ENCODE measurements around the gene MED7.
"Not testable (repeated sequence)": the region's sequence is repeated elsewhere in the genome, so short reads cannot be mapped to it uniquely, and the experiment has no call there.

The MED7 gene

GRCh38 chr5:157142317-157143126 is at the start of gene MED7:
MED7 (minus strand) TSS chr5:157142865; CDS start chr5:157139431, 3,434 bp downstream.
- DNase-seq: peak; percentile 98

- DNase-seq: no peak
Measured at GRCh38 chr5:157189223-157189622, 46.6 kb upstream of the MED7 start.

DNA sequence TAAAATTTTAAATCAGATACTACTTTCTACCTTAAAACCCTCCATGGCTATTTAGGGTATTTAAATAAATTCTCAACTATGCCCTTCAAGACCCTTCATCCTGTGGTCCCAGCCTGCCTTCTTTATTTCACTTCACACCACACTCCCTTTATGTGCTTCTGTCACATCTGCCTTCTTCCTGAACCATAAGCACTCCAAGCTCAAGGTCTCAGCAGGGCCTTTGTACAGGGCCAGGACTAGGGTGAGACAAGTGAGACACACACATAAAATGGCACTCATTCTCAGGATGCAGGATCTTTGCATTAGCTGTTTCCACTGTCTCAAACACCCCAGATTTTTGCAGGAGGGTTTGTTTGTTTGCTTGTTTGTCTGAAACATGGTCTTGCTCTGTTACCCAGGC is 45.6 kb upstream of the MED7 start:
- no peak for DNase-seq

GRCh38 chr5:157187046-157187754 is 44.5 kb upstream of the MED7 start:
- no peak for DNase-seq

GRCh38 chr5:157186309-157187045 is 43.8 kb upstream of the MED7 start:
- DNase-seq: no peak

- DNase-seq: not testable (repeated sequence)
Measured at GRCh38 chr5:157185122-157185521, 42.5 kb upstream of the MED7 start.

- DNase-seq: no peak
Measured at GRCh38 chr5:157184117-157184670, 41.5 kb upstream of the MED7 start.

DNA sequence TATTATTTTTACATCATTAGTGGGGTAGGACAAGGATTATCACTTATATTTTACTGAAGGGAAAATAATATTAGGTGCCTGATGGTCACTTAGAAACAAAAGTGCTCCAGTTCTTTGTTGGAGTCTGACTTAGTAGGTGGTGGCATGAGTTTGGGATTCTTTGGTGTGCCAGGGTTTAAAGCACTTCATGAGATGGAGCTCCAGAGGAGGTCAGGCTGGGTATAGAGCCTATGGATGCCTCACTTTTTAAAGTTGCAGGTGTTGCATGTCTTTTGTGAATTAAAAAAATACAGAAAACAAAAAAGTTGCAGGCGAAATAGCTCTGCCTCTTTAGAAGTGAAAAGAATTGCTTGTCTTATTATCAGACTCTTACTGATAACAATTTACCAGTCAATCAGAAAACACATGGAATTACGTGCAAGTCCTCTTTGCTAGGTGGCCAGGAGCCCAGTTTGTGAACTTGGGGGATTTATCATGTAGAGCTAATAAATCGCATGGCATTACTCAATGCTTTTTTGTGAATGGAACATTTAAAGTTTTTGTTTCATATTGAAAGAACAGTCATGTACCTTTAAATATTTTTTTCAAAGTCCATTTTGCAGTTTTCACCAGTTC is 39.6 kb upstream of the MED7 start:
- DNase-seq: no peak

DNA sequence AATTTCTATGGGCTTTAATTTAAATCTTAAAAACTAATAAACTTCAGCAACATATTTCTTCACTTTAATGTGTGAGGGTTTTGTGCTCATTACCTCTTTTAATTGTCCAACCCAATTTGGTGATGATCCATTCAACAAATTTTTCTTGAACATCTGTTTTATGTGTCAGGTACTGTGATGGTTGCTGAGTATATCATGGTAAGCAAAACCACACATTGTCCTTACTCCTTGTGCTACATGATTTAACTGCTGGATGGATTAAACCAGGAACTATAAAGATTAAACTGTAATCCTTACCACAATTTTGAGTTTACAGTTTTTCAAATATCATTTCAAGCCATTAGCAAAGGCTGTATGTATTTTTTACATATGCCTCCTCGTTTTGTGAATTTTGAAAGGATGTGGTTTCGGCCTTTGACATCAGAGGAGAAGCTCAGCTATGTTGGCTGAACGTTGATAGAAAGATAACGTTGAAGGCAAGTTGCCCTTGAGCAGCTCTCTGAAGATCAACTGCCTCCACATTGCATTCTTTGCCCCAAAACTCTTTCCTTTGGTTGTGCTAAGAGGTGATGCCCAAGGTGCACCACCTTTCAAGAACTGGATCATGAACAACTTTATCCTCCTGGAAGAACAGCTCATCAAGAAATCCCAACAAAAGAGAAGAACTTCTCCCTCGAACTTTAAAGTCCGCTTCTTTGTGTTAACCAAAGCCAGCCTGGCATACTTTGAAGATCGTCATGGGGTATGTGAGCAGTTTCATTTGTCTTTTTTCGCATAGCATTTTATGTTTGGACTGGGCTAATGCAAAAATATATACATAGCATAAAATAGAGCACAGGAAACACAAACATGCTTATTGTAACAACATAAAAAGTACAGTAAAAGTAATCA is 38.0 kb upstream of the MED7 start, which contains the start of gene ITK:
Gene ITK (plus strand): TSS at position 467 of the 891 bp plus-strand sequence. CDS start 138 bp downstream, at position 605.
- no peak for DNase-seq

DNA sequence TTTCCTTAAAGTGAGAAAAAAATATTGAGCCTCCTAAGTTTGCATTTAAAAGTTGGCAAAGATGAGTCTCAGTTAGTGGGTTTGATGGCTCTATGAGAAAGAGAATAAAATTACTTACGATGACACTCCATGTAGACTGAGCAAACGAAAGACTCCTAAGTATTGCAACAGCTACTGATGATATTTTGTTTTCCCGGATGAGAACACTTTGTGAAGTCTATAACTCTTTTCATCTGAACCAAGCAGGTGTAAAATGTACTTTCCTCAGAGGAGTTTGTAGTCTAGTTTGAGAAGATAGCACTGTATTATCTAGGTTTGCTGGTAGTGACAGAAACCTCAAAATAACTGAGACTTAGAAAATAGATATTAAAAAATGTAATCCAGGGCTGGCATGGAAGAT is 36.3 kb upstream of the MED7 start:
- no peak for DNase-seq

- no peak for DNase-seq
Measured at GRCh38 chr5:157177953-157178352, 35.3 kb upstream of the MED7 start.

- DNase-seq: no peak
Measured at GRCh38 chr5:157175071-157175612, 32.5 kb upstream of the MED7 start.

- no peak for DNase-seq
Measured at GRCh38 chr5:157172403-157172802, 29.7 kb upstream of the MED7 start.

DNA sequence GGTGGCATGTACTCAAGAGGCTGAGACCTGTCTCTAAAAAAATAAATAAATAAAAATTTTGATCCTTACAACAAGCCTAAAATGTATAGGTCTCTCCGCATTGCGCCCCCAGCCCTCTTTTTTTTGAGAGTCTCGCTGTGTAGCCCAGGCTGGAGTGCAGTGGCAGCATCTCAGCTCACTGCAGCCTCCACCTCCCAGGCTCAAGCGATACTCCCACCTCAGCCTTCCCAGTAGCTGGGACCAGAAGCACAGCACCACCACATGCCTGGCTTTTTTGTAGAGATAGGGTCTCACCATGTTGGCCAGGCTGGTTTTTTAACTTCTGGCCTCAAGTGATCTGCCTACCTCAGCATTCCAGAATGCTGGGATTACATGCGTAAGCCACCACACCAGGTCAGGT is 25.6 kb upstream of the MED7 start:
- no peak for DNase-seq

- DNase-seq: no peak
Measured at GRCh38 chr5:157167214-157167621, 24.6 kb upstream of the MED7 start.

DNA sequence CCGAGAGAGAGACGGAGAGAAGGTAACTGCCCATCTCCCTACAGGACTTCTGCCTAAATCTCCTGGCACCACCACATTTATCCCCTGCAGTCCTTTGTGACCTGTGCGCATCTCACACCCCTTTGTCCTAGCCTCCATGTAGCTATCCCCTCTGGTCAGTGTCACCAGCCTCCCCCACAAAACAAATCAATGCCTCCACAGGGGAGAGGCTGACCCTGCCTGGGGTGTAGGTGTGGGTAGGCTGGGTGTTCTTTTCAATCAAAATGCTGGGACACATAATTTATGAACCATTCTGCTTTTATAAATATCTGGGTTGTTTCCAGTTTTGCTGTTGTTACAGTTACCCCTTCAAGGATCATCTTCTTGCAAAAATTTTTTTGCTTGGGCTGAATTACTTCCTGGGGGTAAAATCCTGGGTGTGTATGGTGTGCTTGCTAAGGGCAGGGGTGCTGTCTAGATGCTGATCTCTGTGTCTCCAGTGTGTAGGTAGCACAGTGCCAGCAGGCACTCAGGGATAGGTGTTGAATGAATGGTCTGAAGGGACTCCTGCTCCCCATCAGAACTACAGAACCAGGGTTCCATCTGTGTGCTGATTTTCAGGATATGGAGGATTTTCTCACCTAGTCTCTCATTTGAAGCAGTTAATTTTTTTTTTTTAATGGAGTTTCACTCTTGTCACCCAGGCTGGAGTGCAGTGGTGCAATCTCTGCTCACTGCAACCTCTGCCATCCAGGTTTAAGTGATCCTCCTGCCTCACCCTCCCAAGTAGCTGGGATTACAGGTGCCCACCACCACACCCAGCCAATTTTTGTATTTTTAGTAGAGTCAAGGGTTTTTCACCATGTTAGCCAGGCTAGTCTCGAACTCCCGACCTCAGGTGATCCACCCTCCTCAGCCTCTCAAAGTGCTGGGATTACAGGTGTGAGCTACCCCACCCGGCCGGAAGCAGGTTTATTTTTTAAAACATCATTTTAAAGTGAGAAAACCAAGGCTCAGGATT is 23.8 kb upstream of the MED7 start, which contains the start of gene GARIN3:
Gene GARIN3 (minus strand): TSS at position 51 of the 1,000 bp plus-strand sequence. CDS start 96 bp downstream, outside the sequence.
- no peak for DNase-seq

GRCh38 chr5:157165668-157166067 is 23.0 kb upstream of the MED7 start:
- DNase-seq: no peak

DNA sequence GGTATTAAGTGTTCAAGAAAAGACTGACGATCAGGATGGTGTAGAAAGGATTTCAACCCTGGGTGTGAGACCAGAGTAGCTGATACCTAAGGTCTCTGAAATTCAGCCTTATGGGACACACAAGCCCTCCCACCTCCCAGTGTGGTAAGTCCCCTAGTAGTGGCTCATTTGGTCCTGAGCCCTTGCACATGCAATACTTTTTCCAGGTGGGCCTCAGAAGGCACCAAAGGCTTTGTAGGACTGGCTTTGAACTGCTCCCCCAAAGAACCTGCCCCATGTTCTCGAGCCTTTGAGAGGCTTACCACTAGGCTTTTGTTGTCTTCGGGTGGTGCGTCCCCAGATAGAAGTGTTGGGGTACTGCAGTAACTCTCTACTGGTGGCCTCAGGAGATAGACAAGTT is 22.6 kb upstream of the MED7 start:
- DNase-seq: no peak

DNA sequence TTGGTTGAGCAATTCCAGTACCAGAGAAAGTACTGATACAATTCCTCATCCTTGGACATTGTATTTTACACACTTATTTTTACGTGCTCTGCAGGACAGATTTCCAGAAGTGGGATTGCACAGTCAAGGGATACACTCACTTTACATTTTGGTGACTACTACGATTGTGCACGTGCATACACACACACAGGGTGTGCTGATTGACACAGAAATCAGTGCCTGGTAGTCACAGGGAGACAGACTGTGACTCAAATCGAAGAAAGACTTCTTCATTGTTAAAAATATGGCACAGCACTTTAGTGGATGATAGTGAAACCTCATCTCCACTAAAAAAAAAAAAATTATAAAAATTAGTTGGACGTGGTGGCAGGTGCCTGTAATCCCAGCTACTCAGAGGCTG is 21.9 kb upstream of the MED7 start:
- no peak for DNase-seq
